HS-5 (cell line): ENCODE results near the gene BORCS6.
A peak's percentile ranks its signal among the peaks of the same experiment; 100 is the strongest.

Experiments used
- DNase-seq: peaks from one replicate; pipeline ENCODE4 v3.0.0-alpha.2; 2012; ENCODE audit warnings: low read depth

Gene BORCS6

DNA sequence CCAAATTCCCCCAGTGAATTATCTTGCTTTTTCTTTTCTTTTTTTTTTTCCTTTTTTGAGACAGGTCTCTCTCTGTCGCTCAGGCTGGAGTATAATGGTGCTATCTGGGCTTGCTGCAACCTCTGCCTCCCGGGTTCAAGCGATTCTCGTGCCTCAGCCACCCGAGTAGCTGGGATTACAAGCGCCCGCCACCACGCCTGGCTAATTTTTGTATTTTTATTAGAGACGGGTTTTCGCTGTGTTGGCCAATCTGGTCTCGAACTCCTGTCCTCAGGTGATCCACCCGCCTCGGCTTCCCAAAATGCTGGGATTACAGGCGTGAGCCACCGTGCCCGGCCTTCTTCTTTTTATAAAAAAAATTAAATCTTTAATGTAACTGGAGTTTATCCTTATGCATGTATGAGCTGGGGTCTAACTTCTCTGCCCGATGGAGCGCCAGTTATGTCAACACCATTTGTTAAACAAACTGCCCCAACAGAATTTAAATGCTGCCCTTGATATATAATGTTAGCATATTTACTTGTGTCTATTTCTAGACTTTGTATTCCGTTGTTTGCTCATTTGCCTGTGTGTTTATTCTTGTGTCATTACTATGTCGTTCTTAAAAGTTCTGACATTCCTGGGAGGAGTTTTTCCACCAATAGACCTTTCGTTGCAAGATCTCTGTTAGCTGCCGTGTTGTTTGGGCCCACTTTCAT lies 20.9 kb upstream of the BORCS6 start:
- no peak for DNase-seq

DNA sequence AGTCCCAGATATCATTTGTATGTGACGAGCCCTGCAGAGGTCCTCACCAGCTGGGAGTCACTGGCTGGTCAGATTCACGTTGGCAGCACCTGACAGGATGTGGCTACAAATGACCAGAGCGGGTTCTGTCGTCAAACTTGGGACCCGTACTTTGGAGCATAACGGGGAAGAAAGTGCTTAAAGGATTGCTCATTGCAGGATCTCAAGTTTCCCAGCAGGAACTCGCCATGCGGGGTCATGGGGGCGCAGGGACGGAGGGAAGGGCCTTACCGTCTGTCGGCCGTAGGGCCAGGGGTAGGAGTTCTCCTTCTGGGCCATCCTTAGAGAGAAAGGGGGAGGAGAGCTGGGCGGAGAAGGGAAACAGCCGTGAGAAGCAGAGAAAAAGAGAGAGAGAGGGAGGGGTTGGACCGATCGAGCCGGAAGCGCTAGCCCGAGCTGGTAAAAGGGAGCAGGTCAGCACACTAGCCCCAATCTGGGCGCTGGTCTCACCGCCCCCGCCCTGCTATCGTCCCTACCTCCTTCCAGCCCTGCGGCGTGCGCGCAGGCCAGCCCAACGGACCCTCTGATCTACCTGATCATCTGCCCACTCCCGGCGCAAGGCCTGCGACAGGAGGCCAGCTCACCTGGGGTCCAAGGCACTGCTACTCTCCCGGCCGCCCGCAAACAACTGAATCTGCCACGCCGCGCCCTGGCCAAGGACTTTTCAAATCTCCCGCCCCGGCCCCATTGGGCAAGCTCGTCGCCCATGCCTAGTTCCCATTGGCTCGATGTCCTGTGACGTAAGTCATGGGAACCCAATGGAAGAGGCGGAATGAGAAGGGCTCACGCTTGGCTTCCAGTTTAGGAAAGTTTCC lies 20.2 kb upstream of the BORCS6 start, which contains the start of gene AURKB:
Gene AURKB (minus strand): TSS at position 669 of the 854 bp plus-strand sequence. CDS start 351 bp downstream, at position 318.
- DNase-seq, result peak; percentile 83

DNA sequence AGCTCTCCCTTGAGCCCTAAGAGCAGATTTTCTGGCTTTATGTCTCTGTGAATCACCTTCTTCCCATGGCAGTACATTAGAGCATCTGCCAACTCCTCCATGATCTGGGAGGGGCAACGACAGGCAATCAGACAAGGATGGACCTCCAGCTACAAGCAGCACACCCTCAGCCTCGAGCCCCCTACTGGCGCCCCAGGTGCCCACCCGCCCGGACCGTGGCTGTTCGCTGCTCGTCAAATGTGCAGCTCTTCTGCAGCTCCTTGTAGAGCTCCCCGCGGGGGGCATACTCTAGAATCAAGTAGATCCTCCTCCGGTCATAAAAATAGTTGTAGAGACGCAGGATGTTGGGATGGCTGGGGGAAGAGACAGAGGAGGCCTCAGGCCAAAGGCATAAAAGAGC lies 16.6 kb upstream of the BORCS6 start:
- no peak for DNase-seq

DNA sequence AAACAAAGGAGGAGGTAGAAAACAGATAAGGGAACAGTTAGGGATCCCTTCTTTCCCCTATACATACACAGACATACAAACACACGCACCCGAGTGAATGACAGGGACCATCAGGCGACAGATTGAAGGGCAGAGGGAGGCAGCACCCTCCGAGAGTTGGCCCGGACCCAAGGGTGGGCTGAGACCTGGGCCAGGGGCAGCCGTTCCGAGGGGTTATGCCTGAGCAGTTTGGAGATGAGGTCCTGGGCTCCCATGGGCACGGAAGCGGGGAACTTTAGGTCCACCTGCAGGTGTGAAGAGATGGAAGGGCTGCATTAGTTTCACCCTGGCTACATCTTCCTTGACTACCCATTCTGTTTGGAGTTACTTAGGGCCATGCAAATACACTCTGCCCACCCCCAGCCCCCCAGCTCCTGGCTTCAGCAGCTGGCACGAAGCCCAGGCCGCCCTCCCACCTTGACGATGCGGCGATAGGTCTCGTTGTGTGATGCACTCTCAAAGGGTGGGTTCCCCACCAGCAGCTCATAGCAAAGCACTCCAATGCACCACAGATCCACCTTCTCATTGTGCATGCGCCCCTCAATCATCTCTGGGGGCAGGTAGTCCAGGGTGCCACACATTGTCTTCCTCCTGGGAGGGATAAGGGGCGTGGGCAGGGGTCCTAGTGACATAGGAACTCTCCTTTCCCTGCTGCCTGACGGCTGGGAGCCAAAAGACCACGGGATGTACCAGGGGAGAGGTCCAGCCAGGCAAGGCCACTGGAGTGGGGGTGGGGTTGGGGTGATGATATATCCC lies 15.0 kb upstream of the BORCS6 start:
- DNase-seq, result no peak

DNA sequence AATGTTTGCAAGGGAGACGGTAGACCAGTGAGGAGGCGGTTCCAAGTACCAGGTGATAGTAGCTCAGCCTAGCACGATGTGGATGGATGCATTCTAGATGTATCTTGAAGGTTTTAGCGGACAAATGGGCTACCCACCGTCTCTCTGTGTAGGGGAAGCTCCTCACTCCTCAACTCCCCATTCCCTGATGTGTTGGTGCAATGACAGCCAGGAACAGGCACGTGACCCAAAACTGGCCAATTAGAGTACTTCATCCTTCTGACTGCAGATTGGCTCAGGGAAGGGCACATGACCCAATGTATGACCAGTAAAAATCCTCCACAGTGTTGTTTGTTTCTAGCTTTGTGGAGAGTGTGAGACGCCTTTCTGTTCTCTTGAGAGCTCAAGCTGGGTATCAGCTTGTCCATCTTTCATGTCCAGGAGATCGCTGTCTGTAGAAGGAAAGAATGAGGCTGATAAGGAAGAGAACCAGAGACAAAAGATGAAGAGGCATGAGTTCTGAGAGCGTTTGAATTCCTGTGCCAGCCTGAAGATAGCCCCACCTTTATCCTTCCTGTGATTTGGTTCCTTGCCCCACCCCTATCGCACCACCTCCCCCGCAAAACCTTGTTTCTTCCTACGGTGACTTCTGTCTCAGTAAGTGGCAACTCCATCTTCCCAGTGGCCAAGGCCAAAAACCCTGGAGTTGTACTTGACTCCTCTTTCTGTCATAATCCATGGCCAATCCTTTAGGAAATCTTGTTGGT lies 2.3 kb upstream of the BORCS6 start:
- peak; percentile 56 for DNase-seq

DNA sequence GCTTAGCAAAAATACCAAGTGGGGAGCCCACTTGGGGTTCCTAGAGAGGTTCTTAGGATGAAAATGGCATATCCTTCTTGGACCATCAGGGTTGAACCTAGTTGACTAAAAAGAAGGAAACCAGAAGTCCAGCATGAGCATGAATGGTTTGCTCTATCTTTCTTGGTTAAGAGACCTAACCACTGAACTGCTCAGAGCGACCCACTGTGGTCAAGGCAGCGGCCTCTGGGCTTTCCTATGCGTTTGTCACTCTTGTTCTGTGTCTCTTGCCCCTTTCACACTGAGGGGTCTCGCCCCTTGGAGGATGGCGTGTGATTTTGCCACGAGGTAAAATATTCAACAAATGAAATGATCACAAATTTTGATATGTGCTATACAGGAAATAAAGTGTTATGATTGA lies 526 bp upstream of the BORCS6 start:
- no peak for DNase-seq

DNA sequence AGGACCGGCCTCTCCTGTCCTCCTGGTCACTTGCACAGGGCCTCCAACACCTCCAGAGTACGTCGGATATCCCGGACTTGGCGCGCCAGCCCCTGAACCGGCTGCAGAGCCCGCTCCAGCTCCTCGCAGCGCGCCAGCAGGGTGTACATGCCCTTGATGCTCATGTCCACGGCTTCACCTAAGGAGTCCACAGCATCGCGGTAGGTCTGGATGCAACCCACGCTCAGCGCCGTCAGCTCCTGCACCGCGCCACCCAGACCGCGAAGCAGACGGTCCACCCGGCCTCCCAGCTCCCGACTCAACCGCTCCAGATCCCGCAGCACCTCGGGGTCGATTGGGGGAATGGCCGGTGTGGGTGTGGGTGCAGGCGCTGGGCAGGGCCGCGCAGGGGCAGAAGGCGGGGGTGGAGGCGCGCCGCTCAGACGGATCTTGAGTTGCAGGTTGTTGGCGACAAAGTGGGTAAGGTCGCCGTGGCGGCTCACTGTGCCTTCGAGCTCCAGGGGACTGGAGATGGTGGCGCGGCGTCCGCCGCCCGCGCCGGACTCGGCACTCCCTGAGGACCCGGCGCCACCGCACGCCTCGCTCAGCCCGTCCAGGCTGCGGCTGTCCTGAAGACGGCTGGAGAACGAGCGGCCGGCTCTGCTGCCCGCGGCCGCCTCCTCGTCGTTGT lies 804 bp downstream of the BORCS6 start:
- DNase-seq, result no peak

DNA sequence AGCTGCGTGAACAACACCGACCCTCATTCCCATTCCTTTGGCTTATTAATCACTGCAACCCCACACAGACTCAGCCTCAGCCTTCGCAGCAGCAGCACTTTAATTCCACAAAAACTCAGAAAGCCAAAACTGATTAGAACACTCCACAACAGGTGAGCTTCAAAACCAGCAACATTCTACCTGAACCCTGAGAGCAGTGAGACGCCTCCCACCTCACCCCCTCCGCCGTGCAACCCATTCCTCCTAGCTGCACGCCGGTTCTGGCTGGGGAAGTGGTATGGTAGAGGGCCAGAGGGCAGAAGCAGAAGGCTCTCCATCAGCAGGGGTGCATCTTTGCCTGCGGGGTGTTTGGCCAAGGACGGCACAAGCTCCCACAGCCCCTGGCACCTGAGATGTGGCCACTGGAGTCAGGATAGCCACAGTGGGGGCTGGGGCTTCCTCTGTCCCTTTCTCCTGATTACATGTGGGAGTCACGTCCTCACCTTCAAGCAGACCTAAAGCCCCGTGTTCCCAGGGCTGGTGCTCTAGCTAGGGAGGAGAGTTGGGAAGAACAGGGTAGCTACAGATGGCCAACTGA lies 1.6 kb downstream of the BORCS6 start:
- DNase-seq, result no peak

DNA sequence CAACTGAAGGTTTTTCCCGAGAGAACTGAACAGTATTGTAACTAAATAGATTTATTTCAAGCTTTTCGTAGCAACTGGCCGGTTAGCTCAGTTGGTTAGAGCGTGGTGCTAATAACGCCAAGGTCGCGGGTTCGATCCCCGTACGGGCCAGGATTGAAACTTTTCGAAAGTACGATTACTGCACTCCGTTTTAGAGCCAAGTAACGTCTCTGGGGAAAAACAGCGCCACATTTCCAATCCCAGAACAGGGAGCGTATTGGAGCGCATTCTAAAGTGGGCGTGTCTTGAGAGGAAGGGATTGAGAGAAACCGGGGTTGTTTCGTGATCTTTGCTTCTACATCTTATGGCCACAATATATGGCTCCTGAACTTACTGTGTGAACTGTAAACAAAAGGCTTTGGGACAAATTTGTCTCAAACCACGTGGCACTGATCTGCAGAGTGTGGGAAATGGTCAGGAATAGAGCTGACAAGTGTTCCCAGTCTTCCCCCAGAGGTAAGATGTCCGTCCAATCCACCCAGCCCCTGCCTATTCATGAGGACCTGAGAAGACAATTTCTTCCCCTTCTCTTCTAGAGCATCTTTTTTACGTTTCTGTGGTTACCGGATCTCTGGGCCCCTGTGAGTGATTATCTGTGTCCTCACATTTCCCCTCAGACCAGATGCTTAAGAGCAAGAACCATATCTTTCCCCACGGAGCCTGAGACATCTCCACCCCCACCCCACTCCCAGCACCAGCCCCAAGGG lies 2.3 kb downstream of the BORCS6 start:
- DNase-seq, result peak; percentile 99

DNA sequence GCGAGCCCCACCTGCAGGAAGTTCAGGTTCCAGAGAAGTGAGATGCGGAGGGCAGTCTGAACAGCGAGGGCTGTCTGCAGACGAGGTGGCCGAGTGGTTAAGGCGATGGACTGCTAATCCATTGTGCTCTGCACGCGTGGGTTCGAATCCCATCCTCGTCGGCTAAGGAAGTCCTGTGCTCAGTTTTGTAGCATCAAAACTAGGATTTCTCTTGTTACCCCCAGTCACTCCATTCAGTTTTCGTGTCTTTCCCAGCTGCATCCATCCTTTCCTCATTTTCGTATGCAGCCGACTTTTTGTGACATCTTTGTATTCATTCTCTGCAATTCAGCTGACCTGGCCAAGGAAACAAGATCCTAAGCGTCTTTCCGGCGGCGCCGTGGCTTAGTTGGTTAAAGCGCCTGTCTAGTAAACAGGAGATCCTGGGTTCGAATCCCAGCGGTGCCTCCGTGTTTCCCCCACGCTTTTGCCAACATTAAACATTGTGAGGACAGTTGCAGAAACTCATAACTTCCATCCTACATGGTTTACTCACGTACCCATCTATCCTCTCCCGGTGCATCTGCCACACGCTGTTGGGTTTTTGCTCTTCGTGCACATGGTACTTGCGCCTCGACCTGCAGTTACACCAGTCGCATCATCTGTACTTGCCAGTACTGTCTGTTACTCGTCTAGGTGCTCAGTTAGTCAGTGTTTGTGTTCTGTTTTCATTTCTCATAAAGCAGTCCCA lies 3.0 kb downstream of the BORCS6 start:
- peak; percentile 97 for DNase-seq

DNA sequence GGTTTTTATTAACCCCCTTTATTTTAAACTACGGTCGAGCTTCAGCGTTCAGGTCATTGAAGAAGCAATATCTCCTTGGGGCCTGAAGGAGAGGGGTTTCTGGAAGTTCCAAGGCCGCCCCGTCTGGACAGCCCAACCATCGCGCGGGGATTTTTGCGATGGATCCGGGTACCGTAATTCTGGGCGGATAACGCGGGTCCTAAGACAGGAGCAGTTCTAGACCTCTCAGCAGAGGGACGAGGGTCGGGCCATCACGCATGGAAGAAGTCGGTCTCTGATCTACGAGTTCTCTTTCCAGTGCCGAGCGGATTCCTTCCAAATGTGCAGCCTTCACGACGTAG lies 3.6 kb downstream of the BORCS6 start:
- no peak for DNase-seq

DNA sequence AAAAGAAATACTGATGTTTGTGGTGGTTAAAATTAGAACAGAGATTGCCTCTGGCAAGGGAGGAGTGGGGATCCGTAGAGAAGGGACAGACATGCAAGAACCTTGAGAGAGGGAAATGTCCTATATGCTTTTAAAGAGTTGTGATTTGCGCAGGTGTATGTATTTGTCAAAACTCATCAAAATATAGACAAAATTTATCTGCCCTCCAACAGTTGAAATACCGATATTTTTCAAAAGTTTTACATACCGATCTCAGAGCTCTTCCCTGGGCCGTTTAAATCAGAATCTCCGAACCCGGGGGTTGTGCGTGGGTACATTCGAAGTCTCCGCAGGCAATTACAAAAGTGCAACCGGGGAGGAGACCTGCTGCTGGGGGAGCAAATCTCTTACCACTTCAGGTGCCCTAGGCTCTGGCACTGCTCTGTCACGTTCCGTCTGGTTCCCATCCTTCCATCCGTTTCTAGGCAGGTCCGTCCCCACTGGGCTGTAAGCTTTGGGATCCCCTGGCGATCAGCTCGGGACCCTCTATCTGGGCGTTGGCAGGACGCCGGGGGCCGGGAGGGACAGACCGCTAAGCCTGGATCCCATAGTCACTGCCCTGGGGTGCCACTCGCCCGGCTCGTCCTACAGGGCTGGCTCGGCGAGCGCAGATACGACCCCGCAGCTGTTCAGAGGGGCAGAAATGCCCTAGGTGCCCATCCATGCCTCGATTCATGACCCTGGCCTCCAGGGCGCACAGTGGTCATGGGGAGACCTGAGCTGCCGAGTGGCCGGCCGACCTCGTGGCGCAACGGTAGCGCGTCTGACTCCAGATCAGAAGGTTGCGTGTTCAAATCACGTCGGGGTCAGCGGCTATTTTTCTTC lies 4.2 kb downstream of the BORCS6 start:
- no peak for DNase-seq

DNA sequence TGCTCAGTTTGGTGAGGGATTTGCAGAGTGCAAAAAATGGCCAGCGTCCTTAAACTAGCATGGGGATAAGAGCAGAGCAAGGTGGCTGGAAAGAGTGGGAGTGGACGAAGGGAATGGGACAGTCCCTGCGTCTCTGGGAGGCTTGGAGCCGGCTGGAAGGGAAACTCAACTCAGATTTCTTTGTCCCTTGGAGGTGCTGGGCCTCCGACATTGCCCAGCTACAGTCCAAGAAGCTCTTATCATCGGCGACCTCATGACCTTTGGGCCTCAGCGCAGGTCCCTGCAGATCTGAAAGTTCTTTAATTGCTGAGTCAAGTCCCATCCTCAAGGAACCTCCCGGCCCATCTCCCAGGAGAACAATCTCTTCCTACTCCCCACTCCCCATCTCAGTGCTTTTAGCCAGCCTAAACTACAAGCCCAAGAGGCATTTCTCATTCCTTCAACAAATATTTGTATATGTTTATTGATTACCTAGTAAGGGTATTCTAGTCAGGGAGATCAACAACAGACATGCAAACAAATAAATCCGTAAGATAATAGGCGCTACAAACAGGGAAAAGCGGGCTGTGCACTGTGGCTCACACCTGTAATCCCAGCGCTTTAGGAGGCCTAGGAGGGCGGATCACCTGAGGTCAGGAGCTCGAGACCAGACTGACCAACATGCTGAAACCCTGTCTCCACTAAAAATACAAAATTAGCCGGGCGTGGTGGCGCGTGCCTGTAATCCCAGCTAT lies 12.8 kb downstream of the BORCS6 start:
- DNase-seq, result no peak

DNA sequence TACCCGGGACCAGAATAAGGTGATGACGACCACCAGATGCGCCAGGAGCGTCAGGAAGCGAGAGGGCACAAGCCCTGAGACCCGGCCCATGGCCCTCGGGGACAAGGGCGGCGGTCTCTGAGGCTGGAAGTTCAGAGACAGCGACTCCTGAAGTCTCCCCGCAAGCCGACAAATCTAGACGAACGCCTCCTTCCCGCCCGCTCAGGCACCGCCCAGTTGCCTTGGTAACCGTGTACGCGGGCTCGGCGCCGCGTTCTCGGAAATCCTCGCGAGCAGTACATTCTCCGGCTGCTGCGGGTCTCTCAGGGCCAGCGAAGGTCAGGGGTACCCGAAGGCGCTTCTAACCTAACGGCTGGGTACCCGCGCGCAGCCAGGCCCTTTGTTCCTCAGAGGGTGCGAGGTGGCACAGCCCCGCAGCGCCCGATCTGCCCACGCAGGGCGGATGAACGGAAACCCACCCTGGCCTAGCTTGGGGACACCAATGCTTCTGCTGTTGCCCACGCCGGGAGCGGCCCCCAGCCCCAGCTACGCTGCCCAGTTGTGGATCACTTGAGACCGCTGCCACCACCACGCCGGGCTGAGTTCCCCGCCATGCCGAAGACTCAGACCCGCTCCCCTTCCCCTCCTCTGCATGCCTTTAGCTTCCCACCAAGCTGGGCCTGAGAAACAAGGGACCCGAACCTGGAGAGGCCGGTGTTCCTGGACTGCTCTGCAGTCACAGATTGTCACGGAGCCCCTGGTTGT lies 13.6 kb downstream of the BORCS6 start, which contains the start of gene TMEM107:
Gene TMEM107 (minus strand): TSS at position 184 of the 744 bp plus-strand sequence. CDS start 94 bp downstream, at position 90.
- no peak for DNase-seq

DNA sequence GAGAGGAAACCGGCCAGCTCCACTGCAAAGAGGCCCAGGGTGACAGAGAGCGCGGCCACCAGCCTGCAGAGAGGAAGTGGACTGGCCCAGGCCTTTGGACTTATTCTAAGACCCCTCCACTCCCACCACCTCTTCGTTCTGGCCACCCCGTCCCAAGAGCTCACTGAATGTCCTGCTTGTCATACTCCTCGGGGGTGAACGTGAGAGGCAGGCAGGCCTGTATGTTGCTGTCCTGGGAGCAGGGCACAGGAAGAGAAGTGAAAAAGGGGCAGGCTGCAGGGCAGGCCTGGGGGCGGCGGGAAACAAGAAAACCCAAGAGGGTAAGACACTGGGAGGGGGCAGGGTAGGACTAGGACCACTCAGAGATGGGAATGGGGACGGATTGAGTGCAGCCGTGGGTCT lies 14.2 kb downstream of the BORCS6 start:
- DNase-seq, result no peak

DNA sequence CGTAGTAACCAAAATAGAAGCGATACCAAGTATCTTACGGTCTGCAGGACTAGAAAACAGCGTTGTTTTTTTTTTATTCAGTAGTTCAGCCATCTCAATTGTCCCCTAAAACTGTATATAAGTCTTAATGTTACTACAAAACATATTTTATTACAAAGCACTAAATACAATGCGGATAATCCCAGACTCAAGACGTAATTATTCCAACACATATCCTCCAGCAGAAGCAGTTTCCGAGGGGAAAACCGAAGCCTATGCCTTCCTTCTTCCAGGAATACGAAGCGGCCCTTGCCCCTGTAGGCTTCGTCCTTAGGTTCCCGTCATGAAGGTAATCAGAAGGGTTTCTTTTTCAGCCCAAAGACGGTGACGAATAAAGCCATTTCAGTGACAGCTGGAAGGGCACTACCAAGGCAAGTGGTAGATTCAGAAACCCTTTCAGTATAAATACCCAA lies 16.1 kb downstream of the BORCS6 start:
- DNase-seq, result no peak
